GM12892 (cell line): ENCODE results near the gene PRPF19.

Experiments used
- POLR2A ChIP-seq: IDR thresholded peaks from 2 replicates; pipeline ENCODE4 v1.6.1; 2011; ENCODE audit warnings: low read depth, low read length, control low read depth
- POLR2AphosphoS5 ChIP-seq: IDR thresholded peaks from 2 replicates; pipeline ENCODE4 v1.6.1; 2011; ENCODE audit warnings: low read depth, low read length, control low read depth
- TAF1 ChIP-seq: IDR thresholded peaks from 2 replicates; pipeline ENCODE4 v1.6.1; 2011; ENCODE audit warnings: low read depth, mild to moderate bottlenecking, control low read depth, low read length, borderline replicate concordance

DNA sequence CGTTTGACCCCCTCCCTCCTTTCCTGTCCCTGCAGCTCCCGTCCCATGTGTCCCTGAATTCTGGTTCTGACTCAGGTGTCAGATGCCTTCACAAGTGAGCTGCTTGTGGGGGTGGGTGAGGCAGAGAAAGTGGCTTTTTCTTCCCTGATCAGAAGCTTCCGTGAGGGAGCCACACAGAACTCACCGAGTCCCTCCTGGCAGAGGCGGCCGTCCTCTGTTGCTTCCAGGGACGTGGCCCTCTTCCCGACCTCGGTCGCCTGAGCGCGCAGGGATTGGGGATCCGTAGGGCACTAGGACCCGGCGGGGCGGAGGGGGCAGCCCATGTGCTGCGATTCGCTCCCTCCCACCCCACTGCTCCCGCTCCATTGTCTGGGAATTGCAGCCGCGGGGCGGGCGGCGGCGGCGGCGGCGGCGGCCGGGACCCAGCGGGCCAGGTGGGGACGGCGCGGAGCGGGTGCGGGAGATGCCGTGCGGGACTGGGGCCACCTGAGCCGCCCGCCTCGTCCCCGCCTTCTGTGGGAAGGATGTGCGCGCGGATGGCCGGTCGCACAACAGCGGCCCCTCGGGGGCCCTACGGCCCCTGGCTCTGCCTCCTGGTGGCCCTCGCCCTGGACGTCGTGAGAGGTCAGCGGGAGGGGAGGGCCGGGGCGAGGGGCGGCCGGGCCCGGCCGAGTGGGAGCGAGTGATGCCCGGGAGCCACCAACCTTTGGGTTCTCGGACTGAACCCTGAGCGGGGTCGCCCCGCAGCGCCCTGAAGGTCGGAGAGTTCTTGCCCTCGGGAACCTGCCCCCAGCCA is 17.9 kb upstream of the PRPF19 start, which contains the start of gene TMEM132A:
- TF ChIP-seq POLR2A, result no peak
- no peak for TF ChIP-seq POLR2AphosphoS5
- no peak for TF ChIP-seq TAF1
